Measurements from ENCODE around the gene TMEM11. TPM values are rescaled to one million over a fixed set of nuclear protein-coding genes. Genes with fewer than 3 reads are reported as not detected.

Gene TMEM11
- total RNA-seq, 1 donor from 2014 or later: 39.7 TPM

- Histone ChIP-seq H3K4me3 (no peak overlapping the region), H3K4me1 (peaks cover 52% of the 10 kb centered on the region), H3K27me3 (ENCODE audit: low read depth) (no peaks in the 10 kb centered on the region), H3K27ac (replicated peaks) (peak overlapping the region; percentile 73), H3K36me3 (peaks cover 38% of the 10 kb centered on the region), H3K9me3 (replicated peaks) (no peaks in the 10 kb centered on the region)
- no peak for DNase-seq
- TF ChIP-seq CTCF (IDR thresholded peaks at IDR 0.05; ENCODE audit: borderline replicate concordance): no peak
- intact Hi-C loops (cut with micrococcal nuclease): no loop called here
Observed at GRCh38 chr17:21174713-21175112, 39.2 kb downstream of the TMEM11 start.

- TF ChIP-seq CTCF (IDR thresholded peaks at IDR 0.05; ENCODE audit: borderline replicate concordance): no peak
- Histone ChIP-seq H3K9me3 (replicated peaks) (no peaks in the 10 kb centered on the region), H3K4me1 (peaks cover 58% of the 10 kb centered on the region), H3K4me3 (no peak overlapping the region), H3K27ac (replicated peaks) (peak overlapping the region; percentile 73), H3K36me3 (peaks cover 33% of the 10 kb centered on the region), H3K27me3 (ENCODE audit: low read depth) (no peaks in the 10 kb centered on the region)
- no peak for DNase-seq
- intact Hi-C loops (cut with micrococcal nuclease): no loop called here
Observed at GRCh38 chr17:21174186-21174585, 39.8 kb downstream of the TMEM11 start.

- no peaks in the 10 kb centered on the region for H3K9me3 ChIP-seq (replicated peaks)
- peak overlapping the region; percentile 73 for H3K27ac ChIP-seq (replicated peaks)
- peaks cover 64% of the 10 kb centered on the region for H3K4me1 ChIP-seq
- DNase-seq: no peak
- TF ChIP-seq CTCF (IDR thresholded peaks at IDR 0.05; ENCODE audit: borderline replicate concordance): no peak
- no peak overlapping the region for H3K4me3 ChIP-seq
- intact Hi-C loops (cut with micrococcal nuclease): no loop called here
- peaks cover 30% of the 10 kb centered on the region for H3K36me3 ChIP-seq
- H3K27me3 ChIP-seq (ENCODE audit: low read depth): no peaks in the 10 kb centered on the region
Observed at GRCh38 chr17:21173543-21173942, 40.4 kb downstream of the TMEM11 start.

- Histone ChIP-seq H3K4me1 (peaks cover 71% of the 10 kb centered on the region), H3K27me3 (ENCODE audit: low read depth) (no peaks in the 10 kb centered on the region), H3K9me3 (replicated peaks) (no peaks in the 10 kb centered on the region), H3K27ac (replicated peaks) (peak overlapping the region; percentile 73), H3K36me3 (peaks cover 30% of the 10 kb centered on the region), H3K4me3 (no peak overlapping the region)
- intact Hi-C loops (cut with micrococcal nuclease): no loop called here
- no peak for TF ChIP-seq CTCF (IDR thresholded peaks at IDR 0.05; ENCODE audit: borderline replicate concordance)
- no peak for DNase-seq
Observed at GRCh38 chr17:21172846-21173245, 41.1 kb downstream of the TMEM11 start.

- DNase-seq: no peak
- Histone ChIP-seq H3K4me1 (peaks cover 79% of the 10 kb centered on the region), H3K27ac (replicated peaks) (peak overlapping the region; percentile 49), H3K4me3 (no peak overlapping the region), H3K9me3 (replicated peaks) (no peaks in the 10 kb centered on the region), H3K36me3 (peaks cover 30% of the 10 kb centered on the region), H3K27me3 (ENCODE audit: low read depth) (no peaks in the 10 kb centered on the region)
- intact Hi-C loops (cut with micrococcal nuclease): no loop called here
- no peak for TF ChIP-seq CTCF (IDR thresholded peaks at IDR 0.05; ENCODE audit: borderline replicate concordance)
Observed at GRCh38 chr17:21171970-21172510, 41.9 kb downstream of the TMEM11 start.

Measured in left ventricle myocardium inferior (tissue), 1 donor.